Measurements from ENCODE around the gene RIPK3.

GRCh38 chr14:24377657-24378056 is 37.9 kb upstream of the RIPK3 start:
- TF ChIP-seq GATA2 (IDR thresholded peaks at IDR 0.05; ENCODE audit: low read depth, low read length) (no peak), GATA3 (IDR thresholded peaks at IDR 0.05; ENCODE audit: low read depth, low read length) (no peak)

All from SH-SY5Y (cell line).